Panc1 (cell line): ENCODE data around the gene SH3BP4. TPM values are rescaled to one million over a fixed set of nuclear protein-coding genes. Genes with fewer than 3 reads are reported as not detected.

Source experiments
- ATAC-seq: fragments of 200-7000 bp; cut with Tn5 transposase; 2 replicates; pipeline ENCODE4 v1.9.1; 2020; ENCODE audit warnings: mild to moderate bottlenecking, moderate library complexity
- BruUV-seq: library from RNA; stranded (reverse); fragments of 400-500 nt; replicated peaks from 2 replicates; lab custom pipeline; 2021; lab: Mats Ljungman, UMichigan
- CTCF ChIA-PET: fragments of 300-600 bp; sonication (Branson Sonifier 250); formaldehyde crosslinking; loops from one replicate; lab custom pipeline; 2022; ENCODE audit warnings: antibody characterized with exemption; lab: Charles Lee
- POLR2A ChIA-PET: fragments of 300-600 bp; sonication (Branson Sonifier 250); formaldehyde crosslinking; loops from one replicate; lab custom pipeline; 2022; ENCODE audit warnings: antibody characterized with exemption; lab: Charles Lee
- DNase-seq: peaks from one replicate; pipeline ENCODE4 v3.0.0-alpha.2; 2010; ENCODE audit warnings: low read depth, low spot score
- H3K27ac ChIP-seq: 2 replicates; pipeline ENCODE4 v1.5.1; 2011; ENCODE audit warnings: mild to moderate bottlenecking, low read length, inconsistent platforms
- H3K27me3 ChIP-seq: fragments of 200-500 bp; sonication (Bioruptor generic); 2 replicates; pipeline ENCODE4 v1.6.0; 2014; ENCODE audit warnings: low read length, inconsistent platforms; ENCODE audit not compliant: control insufficient read depth, insufficient read depth
- H3K36me3 ChIP-seq: fragments of 200-500 bp; sonication (Bioruptor generic); 2 replicates; pipeline ENCODE4 v1.5.1; 2014; ENCODE audit warnings: inconsistent platforms, mild to moderate bottlenecking, low read length, moderate library complexity; ENCODE audit not compliant: control insufficient read depth, insufficient read depth
- H3K4me1 ChIP-seq: 2 replicates; pipeline ENCODE4 v1.5.1; 2011; ENCODE audit warnings: inconsistent platforms, mild to moderate bottlenecking, low read length, moderate library complexity; ENCODE audit not compliant: control insufficient read depth, insufficient read depth
- H3K4me3 ChIP-seq, 2 experiments: 2 replicates each; pipeline ENCODE4 v1.5.1; 2011 to 2012; ENCODE audit warnings: low read depth in 2 of 2, low read length in 2 of 2, mild to moderate bottlenecking in 2 of 2, inconsistent platforms in 1 of 2, moderate library complexity in 1 of 2
- H3K9me3 ChIP-seq: fragments of 200-500 bp; sonication (Bioruptor generic); 2 replicates; pipeline ENCODE4 v1.5.1; 2014; ENCODE audit warnings: low read depth, mild to moderate bottlenecking, inconsistent platforms, low read length, moderate library complexity; ENCODE audit not compliant: control insufficient read depth, insufficient read depth
- CTCF ChIP-seq: fragments of 450-650 bp; IDR thresholded peaks from 2 replicates; pipeline ENCODE4 v1.5.1; 2017; ENCODE audit warnings: mild to moderate bottlenecking
- POLR2AphosphoS5 ChIP-seq: IDR thresholded peaks from 2 replicates; pipeline ENCODE4 v1.6.1; 2012; ENCODE audit warnings: mild to moderate bottlenecking, low read depth, low read length, moderate library complexity
- REST ChIP-seq, 2 experiments: IDR thresholded peaks; 2 replicates each; pipeline ENCODE4 v1.6.1; 2011 to 2012; ENCODE audit warnings: low read depth in 2 of 2, control low read depth in 1 of 2, low read length in 1 of 2, mild to moderate bottlenecking in 1 of 2, moderate library complexity in 1 of 2; ENCODE audit not compliant: insufficient read depth in 1 of 2
- SIN3A ChIP-seq: IDR thresholded peaks from 2 replicates; pipeline ENCODE4 v1.6.1; 2012; ENCODE audit warnings: low read depth, mild to moderate bottlenecking, low read length, moderate library complexity, borderline replicate concordance; ENCODE audit not compliant: insufficient read depth
- TCF7L2 ChIP-seq: IDR thresholded peaks from 2 replicates; pipeline ENCODE4 v1.6.1; 2011; ENCODE audit warnings: mild to moderate bottlenecking, low read depth, low read length, inconsistent platforms
- in situ Hi-C: cut with HindIII; loops from 2 replicates; pipeline ENCODE4 v1.10.0; 2016; ENCODE audit warnings: low sequenced_read_pairs, low pct_unique_long_range_greater_than_20kb
- intact Hi-C: fragments of 100-400 bp; cut with micrococcal nuclease; formaldehyde crosslinking; loops from one replicate; pipeline ENCODE4 v1.10.0; 2022; ENCODE audit not compliant: unreplicated experiment
- total RNA-seq: library from RNA; stranded (reverse); gene quantifications from one replicate; pipeline ENCODE4 v1.2.1, GENCODE V29; 2021; ENCODE audit not compliant: unreplicated experiment

Gene SH3BP4
- total RNA-seq, 1 experiment from 2014 or later: 133 TPM

- DNase-seq (no peak), ATAC-seq (no peak)
- no peak overlapping the region for H3K4me3 ChIP-seq
- POLR2A ChIA-PET: no interaction called here
- no peak for TF ChIP-seq CTCF
- TF ChIP-seq TCF7L2: no peak
- no peak for TF ChIP-seq POLR2AphosphoS5
- no peak for TF ChIP-seq SIN3A
- no peak for TF ChIP-seq REST (IDR thresholded peaks at IDR 0.05; ENCODE audit: insufficient read depth in 1 of 2, low read depth in 2 of 2, low read length in 1 of 2)
- in situ Hi-C loops (no loop called here), intact Hi-C loops (no loop called here)
- peaks cover 9% of the 10 kb centered on the region for H3K4me1 ChIP-seq
- H3K9me3 ChIP-seq: no peaks in the 10 kb centered on the region
- peaks cover 20% of the 10 kb centered on the region for H3K36me3 ChIP-seq
- H3K27me3 ChIP-seq: no peaks in the 10 kb centered on the region
- no peak overlapping the region for H3K27ac ChIP-seq
- CTCF ChIA-PET: no interaction called here
- BruUV-seq: no TSS peak
Observed at GRCh38 chr2:235045336-235045972, 93.6 kb downstream of the SH3BP4 start.

DNA sequence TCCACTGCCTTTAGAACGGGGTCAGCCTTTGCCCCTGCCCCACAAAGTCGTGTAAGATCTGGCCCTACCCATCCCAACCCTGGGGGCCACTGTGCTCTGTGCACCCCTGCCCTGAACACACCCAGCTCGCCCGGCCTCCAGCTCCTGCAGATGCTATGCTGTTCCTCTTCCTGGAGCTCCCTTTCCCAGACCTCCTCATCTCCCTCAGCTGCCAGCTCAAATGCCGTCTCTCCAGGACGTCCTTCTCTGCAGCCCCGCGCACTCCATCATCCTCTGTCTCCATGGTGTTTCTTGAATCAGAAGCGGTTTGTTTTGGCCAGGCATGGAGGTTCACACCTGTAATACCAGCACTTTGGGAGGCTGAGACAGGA, 94.1 kb downstream of the SH3BP4 start:
- BruUV-seq: no TSS peak
- Histone ChIP-seq H3K27me3 (no peaks in the 10 kb centered on the region), H3K4me1 (peaks cover 14% of the 10 kb centered on the region), H3K9me3 (no peaks in the 10 kb centered on the region), H3K27ac (no peak overlapping the region), H3K36me3 (peaks cover 16% of the 10 kb centered on the region), H3K4me3 (no peak overlapping the region)
- intact Hi-C loops: no loop called here
- TF ChIP-seq TCF7L2: no peak
- ATAC-seq (no peak), DNase-seq (no peak)
- POLR2A ChIA-PET: no interaction called here
- CTCF ChIA-PET: no interaction called here
- in situ Hi-C loops: no loop called here

DNA sequence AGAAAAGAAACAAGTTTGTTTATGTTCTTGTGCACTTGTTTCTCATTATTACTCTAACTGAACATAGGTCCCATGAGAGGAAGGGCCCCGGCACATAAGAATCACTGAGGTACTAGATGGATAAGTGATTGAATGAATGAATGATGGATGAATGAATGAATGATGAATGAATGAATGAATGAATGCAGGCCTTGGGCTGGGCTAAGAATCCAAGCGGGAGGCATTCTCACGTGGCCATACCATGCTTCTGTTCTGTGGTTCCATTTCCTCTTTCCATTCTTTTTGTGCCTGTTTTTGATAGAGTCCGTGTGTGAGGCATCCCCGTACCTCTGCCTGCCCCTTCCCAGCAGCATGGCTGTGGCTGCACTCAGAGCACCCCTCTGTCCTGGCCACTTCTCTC, 94.8 kb downstream of the SH3BP4 start:
- ATAC-seq: no peak
- in situ Hi-C loops (no loop called here), intact Hi-C loops (no loop called here)
- H3K36me3 ChIP-seq: peaks cover 14% of the 10 kb centered on the region
- TF ChIP-seq TCF7L2 (no peak), REST (IDR thresholded peaks at IDR 0.05; ENCODE audit: insufficient read depth in 1 of 2, low read depth in 2 of 2, low read length in 1 of 2) (no peak), SIN3A (no peak), CTCF (no peak), POLR2AphosphoS5 (no peak)
- BruUV-seq: no TSS peak
- no peak for DNase-seq
- CTCF ChIA-PET: no interaction called here
- H3K27me3 ChIP-seq: no peaks in the 10 kb centered on the region
- no peaks in the 10 kb centered on the region for H3K9me3 ChIP-seq
- no peak overlapping the region for H3K27ac ChIP-seq
- H3K4me3 ChIP-seq: no peak overlapping the region
- peaks cover 16% of the 10 kb centered on the region for H3K4me1 ChIP-seq
- POLR2A ChIA-PET: no interaction called here
